LoVo (cell line): ENCODE results near the gene RPGR.

Experiments used
- DNase-seq: peaks from one replicate; pipeline ENCODE4 v3.0.0-alpha.2; 2016; ENCODE audit warnings: low spot score

Gene RPGR

GRCh38 chrX:38327775-38328081, 419 bp upstream of the RPGR start:
- DNase-seq = no peak

GRCh38 chrX:38326086-38326485, 1.2 kb downstream of the RPGR start:
- DNase-seq = no peak

GRCh38 chrX:38320819-38321218, 6.5 kb downstream of the RPGR start:
- no peak for DNase-seq

GRCh38 chrX:38318606-38319005, 8.7 kb downstream of the RPGR start:
- DNase-seq = no peak

GRCh38 chrX:38318196-38318595, 9.1 kb downstream of the RPGR start:
- DNase-seq = no peak

- DNase-seq = no peak
Observed at GRCh38 chrX:38315186-38315585, 12.1 kb downstream of the RPGR start.

- no peak for DNase-seq
Observed at GRCh38 chrX:38313190-38313589, 14.1 kb downstream of the RPGR start.

GRCh38 chrX:38312436-38312835, 14.9 kb downstream of the RPGR start:
- peak; percentile 2 for DNase-seq

- no peak for DNase-seq
Observed at GRCh38 chrX:38311743-38312142, 15.6 kb downstream of the RPGR start.

- no peak for DNase-seq
Observed at GRCh38 chrX:38305971-38306370, 21.3 kb downstream of the RPGR start.

GRCh38 chrX:38304010-38304409, 23.3 kb downstream of the RPGR start:
- no peak for DNase-seq

GRCh38 chrX:38293741-38294140, 33.6 kb downstream of the RPGR start:
- no peak for DNase-seq

GRCh38 chrX:38287674-38288073, 39.6 kb downstream of the RPGR start:
- DNase-seq = no peak

GRCh38 chrX:38285649-38286048, 41.7 kb downstream of the RPGR start:
- no peak for DNase-seq

- no peak for DNase-seq
Observed at GRCh38 chrX:38282049-38282448, 45.3 kb downstream of the RPGR start.

GRCh38 chrX:38279188-38279587, 48.1 kb downstream of the RPGR start:
- DNase-seq = no peak

- no peak for DNase-seq
Observed at GRCh38 chrX:38278682-38279081, 48.6 kb downstream of the RPGR start.

GRCh38 chrX:38277802-38278201, 49.5 kb downstream of the RPGR start:
- no peak for DNase-seq

GRCh38 chrX:38277136-38277535, 50.2 kb downstream of the RPGR start:
- DNase-seq = no peak

GRCh38 chrX:38276089-38276488, 51.2 kb downstream of the RPGR start:
- DNase-seq = no peak

GRCh38 chrX:38275615-38276014, 51.7 kb downstream of the RPGR start:
- no peak for DNase-seq

GRCh38 chrX:38273453-38273852, 53.9 kb downstream of the RPGR start:
- DNase-seq = no peak

- DNase-seq = no peak
Observed at GRCh38 chrX:38271154-38271716, 56.1 kb downstream of the RPGR start.

- no peak for DNase-seq
Observed at GRCh38 chrX:38268011-38268410, 59.3 kb downstream of the RPGR start.
